GM21717 (cell line): Measurements from ENCODE around the gene C20orf204.
"Not testable (repeated sequence)": the region's sequence is repeated elsewhere in the genome, so short reads cannot be mapped to it uniquely, and the experiment has no call there.

Source experiments
- ATAC-seq: cut with Tn5 transposase; IDR thresholded peaks from one replicate; pipeline ENCODE4 v1.9.1; 2021; ENCODE audit warnings: mild to moderate bottlenecking, moderate library complexity; ENCODE audit not compliant: unreplicated experiment

Gene C20orf204

DNA sequence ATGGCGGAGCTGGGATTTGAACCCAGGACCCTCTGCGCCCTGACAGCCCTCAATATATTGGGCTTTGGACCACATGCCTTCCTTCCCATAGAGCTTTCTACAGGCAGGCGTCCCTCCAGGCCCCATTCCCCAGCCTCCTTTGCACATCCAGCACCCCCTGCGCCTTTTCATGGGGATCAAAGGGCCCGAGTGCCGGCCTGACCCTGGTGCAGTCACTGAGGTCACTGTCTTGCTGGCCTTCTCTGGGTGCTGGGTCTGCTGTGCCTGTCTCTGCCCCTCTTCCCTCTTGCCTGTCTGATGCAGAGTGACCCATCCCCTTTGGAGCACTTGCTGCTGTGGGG is 45.6 kb downstream of the C20orf204 start:
- no peak for ATAC-seq

DNA sequence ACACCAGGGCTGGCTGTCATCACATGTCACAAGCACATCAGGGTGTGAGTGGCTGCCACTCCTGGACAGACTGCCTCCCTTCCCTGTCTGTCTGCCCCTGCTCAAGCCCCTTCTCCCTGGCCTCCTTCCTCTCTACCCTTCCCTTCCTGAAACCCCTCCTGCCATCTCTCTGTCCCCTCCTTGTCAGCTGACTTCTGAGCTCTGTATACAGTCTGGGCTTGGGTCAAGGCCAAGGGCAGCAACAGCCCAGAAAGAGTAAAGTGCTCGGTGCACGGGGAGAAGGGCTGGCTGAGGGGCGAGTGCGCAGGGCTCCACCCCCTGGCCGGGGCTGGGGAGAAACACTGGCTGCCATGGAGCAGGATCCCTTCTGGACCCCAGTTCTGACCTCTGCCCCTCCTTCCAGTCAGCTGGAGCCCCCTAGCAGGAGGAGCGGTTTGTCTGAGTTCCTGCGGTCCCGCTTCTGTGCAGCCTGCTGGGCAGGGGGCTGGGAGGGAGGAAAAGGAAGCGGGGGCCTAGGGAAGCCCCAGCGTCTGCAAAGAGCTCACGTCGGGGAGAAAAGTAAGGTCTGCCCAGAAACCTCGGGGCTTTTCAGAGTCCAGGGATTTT is 46.2 kb downstream of the C20orf204 start:
- ATAC-seq: no peak

DNA sequence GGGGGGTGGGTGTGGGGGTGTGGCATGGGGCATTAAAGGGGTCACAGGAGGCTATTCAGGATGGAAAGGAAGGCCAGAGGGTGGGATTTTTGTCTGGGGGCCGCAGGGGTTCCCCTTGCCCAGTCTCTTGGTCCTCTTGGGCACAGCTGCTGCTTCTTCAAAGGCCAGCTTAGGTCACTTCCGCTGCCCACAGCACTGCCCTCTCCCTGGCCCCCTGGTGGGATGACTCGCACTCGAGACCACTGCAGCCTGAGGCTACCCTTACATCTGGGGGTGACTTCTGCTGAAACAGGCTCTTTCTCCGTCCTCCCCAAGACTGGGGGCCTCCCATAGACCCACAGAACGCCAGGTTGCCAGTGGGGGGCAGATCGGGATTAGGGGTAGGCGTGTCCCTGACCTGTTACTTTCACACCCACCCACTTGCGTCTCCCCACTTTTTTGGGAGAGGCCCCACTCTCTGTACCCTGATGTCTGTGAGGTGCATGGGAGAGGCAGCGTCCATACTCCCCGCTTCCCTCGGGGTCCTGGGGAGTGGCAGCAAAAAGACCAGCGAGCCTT is 46.9 kb downstream of the C20orf204 start:
- no peak for ATAC-seq

DNA sequence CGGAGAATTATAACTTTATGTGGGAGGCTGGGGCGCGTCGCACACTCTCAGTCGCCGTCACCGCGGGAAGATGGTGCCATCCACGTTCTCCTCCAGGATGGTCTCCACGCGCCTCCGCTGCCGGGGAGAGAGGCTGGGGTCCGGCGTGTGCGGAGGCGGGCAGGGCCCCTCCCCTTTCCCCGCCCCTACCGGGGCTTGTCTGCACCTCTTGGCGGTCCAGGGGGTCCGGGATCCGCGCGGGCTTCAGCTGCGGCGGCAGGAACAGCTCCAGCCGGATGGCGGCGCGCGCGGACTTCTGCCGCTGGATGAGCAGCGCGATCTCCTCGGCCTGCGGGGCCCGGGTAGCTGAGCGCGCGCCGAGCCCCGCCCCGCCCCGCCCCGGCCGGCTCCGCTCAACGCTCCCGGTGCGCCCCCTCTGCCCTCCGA is 47.4 kb downstream of the C20orf204 start:
- ATAC-seq: no peak

DNA sequence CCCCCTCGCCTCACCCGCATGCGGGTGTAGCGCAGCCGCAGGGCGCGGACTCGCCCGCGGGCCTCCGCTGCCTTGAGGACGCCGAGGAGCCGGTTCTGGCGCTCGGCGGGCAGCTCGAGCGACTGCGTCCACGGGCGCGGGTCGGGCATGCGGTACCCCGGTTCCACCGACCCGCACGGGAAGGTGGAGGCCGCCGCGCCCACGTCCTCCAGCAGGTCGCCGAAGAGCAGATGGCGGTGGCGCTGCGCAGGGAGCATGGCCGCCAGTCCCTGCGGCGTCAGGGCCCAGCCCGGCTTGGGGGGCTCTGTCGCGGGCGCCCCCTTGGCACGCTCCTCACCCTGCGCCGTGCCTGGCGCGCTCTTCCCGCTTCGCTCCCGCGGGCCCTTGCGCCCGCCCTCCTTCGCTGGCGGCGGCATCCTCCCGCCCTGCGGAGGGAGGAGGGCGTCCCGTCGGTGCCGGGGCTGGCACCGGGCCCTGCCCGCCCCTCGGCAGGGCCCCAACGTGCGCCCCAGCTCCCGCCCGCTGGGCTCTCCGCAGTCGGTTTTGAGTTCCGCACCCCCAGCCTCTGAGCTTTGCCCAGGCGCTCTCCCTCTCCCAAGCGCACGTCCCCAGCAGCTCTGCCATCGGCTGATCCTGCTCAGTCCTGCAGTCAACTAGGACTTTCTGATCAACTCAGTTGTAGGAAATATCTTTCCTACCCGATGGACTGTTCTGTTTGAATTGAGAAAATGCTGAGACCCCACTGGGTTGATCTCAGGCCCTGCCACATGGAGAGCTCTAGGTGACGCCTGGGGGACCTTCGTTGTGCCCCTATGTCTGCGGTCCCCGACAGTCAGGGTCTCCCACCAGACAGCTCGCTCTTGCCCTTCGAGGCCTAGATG is 48.1 kb downstream of the C20orf204 start, which contains the start of gene LKAAEAR1:
Gene LKAAEAR1 (minus strand): TSS at position 595 of the 881 bp plus-strand sequence. CDS start 179 bp downstream, at position 416.
- no peak for ATAC-seq

DNA sequence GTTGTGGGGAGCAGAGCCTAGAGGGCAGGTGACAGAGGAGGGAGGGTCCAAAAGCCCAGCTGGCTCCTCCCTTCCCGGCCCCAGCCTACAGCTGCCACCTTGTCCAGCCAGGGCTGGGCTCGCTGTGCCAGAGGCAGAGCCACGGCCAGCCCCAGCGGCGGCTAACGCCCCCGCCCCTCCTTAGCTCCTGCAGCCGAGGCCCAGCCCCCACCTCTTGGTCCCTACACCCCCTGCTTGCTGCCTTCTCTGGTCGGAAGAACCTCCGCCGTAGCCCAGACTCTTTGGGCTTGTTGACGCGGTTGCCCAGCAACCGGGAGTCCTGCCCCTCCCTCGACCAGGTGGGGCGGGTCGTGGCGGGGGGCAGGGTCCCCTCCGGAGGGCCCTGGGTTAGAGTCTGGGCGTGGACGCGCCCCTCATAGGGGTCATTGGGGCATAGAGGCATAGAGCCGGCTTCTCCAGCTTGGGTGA is 48.7 kb downstream of the C20orf204 start:
- no peak for ATAC-seq

DNA sequence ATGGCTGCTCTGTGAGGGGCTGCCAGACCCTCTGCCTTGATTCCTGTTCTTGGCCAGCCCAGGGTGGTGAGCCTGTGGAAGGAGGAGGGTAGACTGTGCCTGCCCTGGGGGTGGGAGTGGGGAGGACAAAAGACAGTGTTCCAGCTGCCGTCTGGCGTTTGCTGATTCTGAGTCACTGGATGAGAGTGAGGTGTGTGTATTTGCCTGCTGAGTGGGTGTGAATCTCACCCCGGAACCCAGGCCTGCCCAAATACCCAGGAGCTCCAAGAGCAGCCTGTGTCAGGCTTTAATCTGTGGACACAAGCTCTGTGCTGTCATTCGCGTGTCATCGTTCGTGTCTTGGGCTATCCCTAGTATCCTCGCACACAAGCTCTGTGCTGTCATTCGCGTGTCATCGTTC is 50.8 kb downstream of the C20orf204 start:
- ATAC-seq: no peak

DNA sequence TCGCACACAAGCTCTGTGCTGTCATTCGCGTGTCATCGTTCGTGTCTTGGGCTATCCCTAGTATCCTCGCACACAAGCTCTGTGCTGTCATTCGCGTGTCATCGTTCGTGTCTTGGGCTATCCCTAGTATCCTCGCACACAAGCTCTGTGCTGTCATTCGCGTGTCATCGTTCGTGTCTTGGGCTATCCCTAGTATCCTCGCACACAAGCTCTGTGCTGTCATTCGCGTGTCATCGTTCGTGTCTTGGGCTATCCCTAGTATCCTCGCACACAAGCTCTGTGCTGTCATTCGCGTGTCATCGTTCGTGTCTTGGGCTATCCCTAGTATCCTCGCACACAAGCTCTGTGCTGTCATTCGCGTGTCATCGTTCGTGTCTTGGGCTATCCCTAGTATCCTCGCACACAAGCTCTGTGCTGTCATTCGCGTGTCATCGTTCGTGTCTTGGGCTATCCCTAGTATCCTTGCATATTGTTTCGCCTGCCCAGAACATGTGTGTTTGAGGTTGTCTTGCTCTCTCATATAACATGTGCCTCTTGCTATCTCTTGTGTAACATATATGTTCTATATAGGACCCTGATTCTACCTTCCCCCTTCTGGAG is 51.3 kb downstream of the C20orf204 start:
- ATAC-seq: not testable (repeated sequence)

DNA sequence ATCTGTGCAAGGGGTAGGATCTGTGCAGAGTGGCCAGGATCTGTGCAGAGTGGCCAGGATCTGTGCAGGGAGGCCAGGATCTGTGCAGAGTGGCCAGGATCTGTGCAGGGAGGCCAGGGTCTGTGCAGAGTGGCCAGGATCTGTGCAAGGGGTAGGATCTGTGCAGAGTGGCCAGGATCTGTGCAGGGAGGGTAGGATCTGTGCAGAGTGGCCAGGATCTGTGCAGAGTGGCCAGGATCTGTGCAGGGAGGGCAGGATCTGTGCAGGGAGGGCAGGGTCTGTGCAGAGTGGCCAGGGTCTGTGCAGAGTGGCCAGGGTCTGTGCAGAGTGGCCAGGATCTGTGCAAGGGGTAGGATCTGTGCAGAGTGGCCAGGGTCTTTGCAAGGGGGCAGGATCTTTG is 52.6 kb downstream of the C20orf204 start:
- not testable (repeated sequence) for ATAC-seq
